ENCODE data around the gene CBX7.

CBX7 gene

DNA sequence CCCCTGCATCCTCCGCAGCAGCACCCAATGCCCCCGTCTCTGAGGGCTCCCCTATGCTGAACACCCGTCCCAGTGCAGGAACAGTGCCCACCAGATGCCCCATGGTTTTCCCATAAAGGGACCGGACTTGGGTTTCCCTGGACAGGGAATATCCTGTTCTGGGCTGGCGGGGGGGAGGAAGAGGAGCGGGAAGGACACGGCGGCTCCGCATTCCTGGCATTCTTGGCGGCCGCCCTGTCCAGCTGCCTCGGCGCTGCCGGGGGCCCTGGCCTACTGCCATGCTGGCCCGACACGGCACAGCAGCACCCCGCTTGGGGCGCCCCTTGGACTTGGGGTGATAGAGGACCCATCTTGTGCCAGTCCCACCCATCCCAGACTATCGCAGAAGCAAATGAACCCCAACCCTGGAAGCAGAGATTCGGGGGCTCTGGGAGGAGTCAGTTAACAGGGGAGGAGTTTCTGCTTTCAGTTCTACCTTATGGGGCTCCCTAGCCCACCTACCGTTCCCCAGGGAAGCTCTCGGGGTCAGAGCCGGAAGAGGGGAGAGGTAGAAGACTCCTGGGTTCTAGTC lies 23.7 kb upstream of the CBX7 start:
- no peaks in the 10 kb centered on the region for H3K79me2 ChIP-seq (ENCODE audit: low read length)
- H3K27me3 ChIP-seq (ENCODE audit: low read depth, low read length): no peaks in the 10 kb centered on the region; the same call in 1 of the 2 replicates
- TF ChIP-seq EZH2phosphoT487 (IDR thresholded peaks at IDR 0.05; ENCODE audit: low read depth): no peak
- TF ChIP-seq, protein P1, sequence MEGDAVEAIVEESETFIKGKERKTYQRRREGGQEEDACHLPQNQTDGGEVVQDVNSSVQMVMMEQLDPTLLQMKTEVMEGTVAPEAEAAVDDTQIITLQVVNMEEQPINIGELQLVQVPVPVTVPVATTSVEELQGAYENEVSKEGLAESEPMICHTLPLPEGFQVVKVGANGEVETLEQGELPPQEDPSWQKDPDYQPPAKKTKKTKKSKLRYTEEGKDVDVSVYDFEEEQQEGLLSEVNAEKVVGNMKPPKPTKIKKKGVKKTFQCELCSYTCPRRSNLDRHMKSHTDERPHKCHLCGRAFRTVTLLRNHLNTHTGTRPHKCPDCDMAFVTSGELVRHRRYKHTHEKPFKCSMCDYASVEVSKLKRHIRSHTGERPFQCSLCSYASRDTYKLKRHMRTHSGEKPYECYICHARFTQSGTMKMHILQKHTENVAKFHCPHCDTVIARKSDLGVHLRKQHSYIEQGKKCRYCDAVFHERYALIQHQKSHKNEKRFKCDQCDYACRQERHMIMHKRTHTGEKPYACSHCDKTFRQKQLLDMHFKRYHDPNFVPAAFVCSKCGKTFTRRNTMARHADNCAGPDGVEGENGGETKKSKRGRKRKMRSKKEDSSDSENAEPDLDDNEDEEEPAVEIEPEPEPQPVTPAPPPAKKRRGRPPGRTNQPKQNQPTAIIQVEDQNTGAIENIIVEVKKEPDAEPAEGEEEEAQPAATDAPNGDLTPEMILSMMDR (IDR thresholded peaks at IDR 0.05; ENCODE audit: low read depth, low read length): no peak
- no peak overlapping the region for H2AFZ ChIP-seq (ENCODE audit: low read depth, low read length)
- H3K4me2 ChIP-seq (ENCODE audit: low read length): no peak overlapping the region
- H3K4me1 ChIP-seq (ENCODE audit: low read length): peaks cover 11% of the 10 kb centered on the region
- no peaks in the 10 kb centered on the region for H3K9me3 ChIP-seq (ENCODE audit: insufficient read depth, low read length)
- H4K20me1 ChIP-seq (ENCODE audit: insufficient read depth, low read length): no peaks in the 10 kb centered on the region
- no peak overlapping the region for H3K9ac ChIP-seq (ENCODE audit: low read length)
- H3K27ac ChIP-seq (ENCODE audit: low read length): no peak overlapping the region
- no peaks in the 10 kb centered on the region for H3K36me3 ChIP-seq (replicated peaks; ENCODE audit: low read depth, low read length)
- H3K4me3 ChIP-seq (ENCODE audit: low read length): no peak overlapping the region

DNA sequence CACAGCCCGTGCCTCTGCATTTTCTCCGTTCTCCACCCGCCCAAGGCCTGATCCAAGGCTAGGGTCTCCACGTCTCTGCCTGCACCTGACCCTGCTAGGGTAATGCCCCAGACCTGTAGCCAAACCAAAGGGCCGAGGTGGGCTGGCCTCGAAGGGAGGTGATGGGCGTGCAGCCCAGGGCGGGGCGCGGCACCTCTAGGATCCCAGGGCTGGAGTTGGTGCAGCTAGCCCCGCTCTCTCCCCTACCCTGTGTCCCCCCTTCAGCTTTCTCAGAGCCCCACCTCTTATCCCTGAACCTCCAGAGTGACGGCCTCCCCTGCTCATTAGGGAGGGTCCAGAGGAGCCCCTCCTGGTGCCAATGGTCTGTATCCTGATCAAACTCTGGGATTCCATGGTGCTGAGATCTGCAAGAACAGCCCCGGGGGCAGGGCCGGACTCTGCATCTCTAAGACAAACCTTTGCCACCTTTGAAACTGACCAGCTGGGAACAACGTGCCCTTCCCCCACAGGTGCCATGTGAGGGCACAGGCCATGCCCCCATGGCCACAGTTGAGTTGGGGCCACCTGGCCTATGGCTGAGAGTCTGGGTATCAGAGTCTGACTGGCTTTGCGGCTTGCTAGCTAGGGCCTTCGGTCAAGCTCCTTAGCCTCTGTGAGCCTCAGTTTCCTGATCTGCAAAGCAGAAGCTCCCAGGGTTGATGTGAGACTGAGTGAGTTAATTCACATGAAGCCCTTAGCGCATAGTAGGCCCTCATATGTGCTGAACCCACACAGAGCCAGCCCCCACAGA lies 23.1 kb upstream of the CBX7 start:
- TF ChIP-seq, protein P1 (IDR thresholded peaks at IDR 0.05; ENCODE audit: low read depth, low read length): no peak
- TF ChIP-seq EZH2phosphoT487 (IDR thresholded peaks at IDR 0.05; ENCODE audit: low read depth): no peak
- Histone ChIP-seq H2AFZ (ENCODE audit: low read depth, low read length) (no peak overlapping the region), H3K4me3 (ENCODE audit: low read length) (no peak overlapping the region), H3K36me3 (replicated peaks; ENCODE audit: low read depth, low read length) (no peaks in the 10 kb centered on the region), H3K27ac (ENCODE audit: low read length) (no peak overlapping the region), H3K4me1 (ENCODE audit: low read length) (peaks cover 15% of the 10 kb centered on the region), H3K9ac (ENCODE audit: low read length) (no peak overlapping the region), H3K9me3 (ENCODE audit: insufficient read depth, low read length) (no peaks in the 10 kb centered on the region), H3K27me3 (ENCODE audit: low read depth, low read length) (no peaks in the 10 kb centered on the region; the same call in 1 of the 2 replicates), H3K79me2 (ENCODE audit: low read length) (no peaks in the 10 kb centered on the region), H4K20me1 (ENCODE audit: insufficient read depth, low read length) (no peaks in the 10 kb centered on the region), H3K4me2 (ENCODE audit: low read length) (no peak overlapping the region)

DNA sequence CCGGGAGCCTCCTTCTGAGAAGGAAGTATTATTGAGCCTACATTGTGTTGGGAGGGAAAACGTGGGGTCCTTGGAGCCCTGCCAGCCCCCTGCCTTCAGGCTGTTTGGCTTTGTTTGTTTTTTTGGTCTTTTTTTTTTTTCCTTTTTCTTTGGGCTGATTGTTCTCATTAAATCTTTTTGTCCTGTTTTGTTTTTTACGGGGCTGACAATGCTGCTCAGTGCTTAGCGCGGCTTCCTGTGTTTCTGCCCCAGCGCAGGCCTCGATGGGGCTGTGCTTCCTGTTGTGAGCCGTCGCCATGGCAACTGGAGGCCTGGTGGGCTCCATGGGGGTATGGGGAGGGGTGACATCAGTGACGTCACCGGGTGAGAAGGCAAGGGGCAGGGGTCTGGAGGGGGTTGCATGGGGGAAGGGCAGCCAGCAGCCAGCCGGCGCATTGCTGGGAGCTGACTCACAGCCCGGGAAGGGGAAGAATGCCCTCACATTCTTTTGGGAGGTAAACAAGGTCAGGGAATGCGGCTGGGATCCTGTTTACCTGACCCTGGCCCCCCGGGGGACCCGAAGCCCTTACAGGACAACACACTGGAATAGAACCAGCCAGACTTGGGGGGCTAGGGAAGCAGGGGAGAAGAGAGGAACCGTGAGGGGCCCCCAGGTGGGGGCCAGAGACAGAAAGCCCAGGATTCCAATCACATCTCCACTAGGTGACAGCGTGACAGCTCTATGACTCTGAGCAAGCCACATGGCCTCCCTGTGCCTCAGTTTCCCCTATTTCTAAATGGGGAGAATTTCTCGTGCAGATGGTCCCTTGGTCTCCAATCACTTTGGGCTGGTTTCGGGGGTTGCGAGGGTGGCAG lies 22.2 kb upstream of the CBX7 start:
- H3K4me1 ChIP-seq (ENCODE audit: low read length): peaks cover 15% of the 10 kb centered on the region
- no peaks in the 10 kb centered on the region for H3K79me2 ChIP-seq (ENCODE audit: low read length)
- TF ChIP-seq, protein P1 (IDR thresholded peaks at IDR 0.05; ENCODE audit: low read depth, low read length): no peak
- TF ChIP-seq EZH2phosphoT487 (IDR thresholded peaks at IDR 0.05; ENCODE audit: low read depth): no peak
- no peaks in the 10 kb centered on the region for H4K20me1 ChIP-seq (ENCODE audit: insufficient read depth, low read length)
- no peak overlapping the region for H3K4me2 ChIP-seq (ENCODE audit: low read length)
- H3K27ac ChIP-seq (ENCODE audit: low read length): no peak overlapping the region
- H3K36me3 ChIP-seq (replicated peaks; ENCODE audit: low read depth, low read length): no peaks in the 10 kb centered on the region
- H3K9me3 ChIP-seq (ENCODE audit: insufficient read depth, low read length): no peaks in the 10 kb centered on the region
- peaks cover 3% of the 10 kb centered on the region; the same call in 1 of the 2 replicates for H3K27me3 ChIP-seq (ENCODE audit: low read depth, low read length)
- H3K4me3 ChIP-seq (ENCODE audit: low read length): no peak overlapping the region
- H2AFZ ChIP-seq (ENCODE audit: low read depth, low read length): no peak overlapping the region
- no peak overlapping the region for H3K9ac ChIP-seq (ENCODE audit: low read length)

Measured in OCI-LY3 (cell line).